ENCODE results near the gene PAK4. TPM values are rescaled to one million over a fixed set of nuclear protein-coding genes. Genes with fewer than 3 reads are reported as not detected.

The PAK4 gene
- polyA plus RNA-seq, 1 donor (not counting 4 experiments of a cell fraction or from before 2014, with no cell fraction given), result 11.2 TPM

DNA sequence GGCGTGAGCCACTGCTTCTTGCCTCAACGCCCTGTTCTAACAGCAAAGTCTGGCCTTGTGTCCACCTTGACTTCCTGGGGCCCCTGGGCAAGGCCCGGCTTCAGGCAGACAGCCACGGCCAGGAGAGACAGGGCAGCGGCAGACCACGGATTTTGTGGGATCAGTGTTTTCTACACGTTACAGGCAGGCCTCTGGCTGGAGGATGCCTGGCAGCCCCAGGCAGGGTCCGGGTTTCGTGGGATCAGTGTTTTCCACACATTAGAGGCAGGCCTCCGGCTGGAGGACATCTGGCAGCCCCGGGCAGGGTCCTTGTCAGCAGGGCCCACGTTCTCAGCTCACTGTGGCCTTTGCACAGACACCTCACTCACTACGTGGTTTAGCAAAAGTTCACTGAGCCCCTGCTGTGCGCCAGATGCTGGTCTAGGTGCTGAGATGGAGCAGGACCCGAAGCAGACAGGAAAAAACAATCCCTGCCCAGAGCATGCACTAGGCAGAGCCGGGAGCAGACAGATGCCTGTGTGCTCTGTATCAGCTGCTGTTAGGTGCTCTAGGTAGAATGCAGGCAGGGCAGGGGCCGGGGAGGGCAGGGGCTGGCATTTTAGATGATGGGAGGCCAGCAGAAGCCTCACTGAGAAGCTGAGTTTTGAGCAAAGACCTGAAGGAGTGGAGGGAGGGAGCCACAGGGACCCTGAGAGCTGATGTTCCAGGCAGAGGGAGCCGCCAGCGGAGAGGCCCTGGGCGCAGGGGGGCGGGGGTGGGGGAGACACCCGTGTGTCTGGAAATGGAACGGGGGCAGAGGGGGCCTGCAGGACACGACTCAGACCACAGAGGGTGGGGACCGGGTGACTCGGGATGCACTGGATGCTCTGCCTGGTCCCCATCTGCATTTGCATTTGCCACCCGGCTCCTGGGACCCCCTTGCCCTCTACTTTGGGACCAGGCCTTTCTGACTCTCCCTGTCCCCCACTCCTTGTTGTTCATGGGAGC is 46.2 kb downstream of the PAK4 start:
- Histone ChIP-seq H3K4me2 (ENCODE audit: control insufficient read depth, extremely low read depth, insufficient read depth, low read depth, low read length) (no peak overlapping the region), H3K9me1 (ENCODE audit: control insufficient read depth, extremely low read depth, insufficient read depth, low read length) (no peaks in the 10 kb centered on the region), H3K79me2 (ENCODE audit: control insufficient read depth, insufficient read depth, low read length) (peaks cover 2% of the 10 kb centered on the region), H3K27me3 (ENCODE audit: control insufficient read depth, extremely low read depth, insufficient read depth, low read length) (no peaks in the 10 kb centered on the region), H3K9ac (ENCODE audit: control insufficient read depth, extremely low read depth, insufficient read depth, low read length) (no peak overlapping the region), H2AFZ (ENCODE audit: control insufficient read depth, low read length) (no peak overlapping the region), H4K20me1 (ENCODE audit: control insufficient read depth, extremely low read depth, insufficient read depth, low read length) (no peaks in the 10 kb centered on the region), H3K9me3 (ENCODE audit: control insufficient read depth, low read depth, low read length) (no peaks in the 10 kb centered on the region), H3K36me3 (ENCODE audit: control insufficient read depth in 2 of 2, extremely low read depth in 1 of 2, insufficient read depth in 2 of 2, low read length in 2 of 2) (peaks cover 0 to 21% of the 10 kb centered on the region in 2 experiments), H3K27ac (ENCODE audit: control insufficient read depth, insufficient read depth, low read length) (no peak overlapping the region), H3K4me3 (ENCODE audit: control insufficient read depth in 2 of 3, extremely low read depth in 1 of 3, insufficient read depth in 2 of 3, low read depth in 1 of 3, low read length in 3 of 3) (no peak overlapping the region), H3K4me1 (ENCODE audit: control insufficient read depth, extremely low read depth, insufficient read depth, low read length) (peaks cover 12% of the 10 kb centered on the region)
- TF ChIP-seq, protein P1, sequence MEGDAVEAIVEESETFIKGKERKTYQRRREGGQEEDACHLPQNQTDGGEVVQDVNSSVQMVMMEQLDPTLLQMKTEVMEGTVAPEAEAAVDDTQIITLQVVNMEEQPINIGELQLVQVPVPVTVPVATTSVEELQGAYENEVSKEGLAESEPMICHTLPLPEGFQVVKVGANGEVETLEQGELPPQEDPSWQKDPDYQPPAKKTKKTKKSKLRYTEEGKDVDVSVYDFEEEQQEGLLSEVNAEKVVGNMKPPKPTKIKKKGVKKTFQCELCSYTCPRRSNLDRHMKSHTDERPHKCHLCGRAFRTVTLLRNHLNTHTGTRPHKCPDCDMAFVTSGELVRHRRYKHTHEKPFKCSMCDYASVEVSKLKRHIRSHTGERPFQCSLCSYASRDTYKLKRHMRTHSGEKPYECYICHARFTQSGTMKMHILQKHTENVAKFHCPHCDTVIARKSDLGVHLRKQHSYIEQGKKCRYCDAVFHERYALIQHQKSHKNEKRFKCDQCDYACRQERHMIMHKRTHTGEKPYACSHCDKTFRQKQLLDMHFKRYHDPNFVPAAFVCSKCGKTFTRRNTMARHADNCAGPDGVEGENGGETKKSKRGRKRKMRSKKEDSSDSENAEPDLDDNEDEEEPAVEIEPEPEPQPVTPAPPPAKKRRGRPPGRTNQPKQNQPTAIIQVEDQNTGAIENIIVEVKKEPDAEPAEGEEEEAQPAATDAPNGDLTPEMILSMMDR (optimal IDR thresholded peaks at IDR 0.05 in 1 of 3, IDR thresholded peaks at IDR 0.05 in 1 of 3, conservative IDR thresholded peaks at IDR 0.05 in 1 of 3; ENCODE audit: extremely low read depth in 1 of 3, insufficient read depth in 2 of 3, low read length in 3 of 3), result no peak
- no peak for TF ChIP-seq EZH2 (IDR thresholded peaks at IDR 0.05; ENCODE audit: low read length)
- no peak for DNase-seq (ENCODE audit: low read depth, low spot score)
- FAIRE-seq, result no peak
- dilution Hi-C loops (cut with MboI; ENCODE audit: extremely low pct_ligation_motif_present, low sequenced_read_pairs), result no loop called here

DNA sequence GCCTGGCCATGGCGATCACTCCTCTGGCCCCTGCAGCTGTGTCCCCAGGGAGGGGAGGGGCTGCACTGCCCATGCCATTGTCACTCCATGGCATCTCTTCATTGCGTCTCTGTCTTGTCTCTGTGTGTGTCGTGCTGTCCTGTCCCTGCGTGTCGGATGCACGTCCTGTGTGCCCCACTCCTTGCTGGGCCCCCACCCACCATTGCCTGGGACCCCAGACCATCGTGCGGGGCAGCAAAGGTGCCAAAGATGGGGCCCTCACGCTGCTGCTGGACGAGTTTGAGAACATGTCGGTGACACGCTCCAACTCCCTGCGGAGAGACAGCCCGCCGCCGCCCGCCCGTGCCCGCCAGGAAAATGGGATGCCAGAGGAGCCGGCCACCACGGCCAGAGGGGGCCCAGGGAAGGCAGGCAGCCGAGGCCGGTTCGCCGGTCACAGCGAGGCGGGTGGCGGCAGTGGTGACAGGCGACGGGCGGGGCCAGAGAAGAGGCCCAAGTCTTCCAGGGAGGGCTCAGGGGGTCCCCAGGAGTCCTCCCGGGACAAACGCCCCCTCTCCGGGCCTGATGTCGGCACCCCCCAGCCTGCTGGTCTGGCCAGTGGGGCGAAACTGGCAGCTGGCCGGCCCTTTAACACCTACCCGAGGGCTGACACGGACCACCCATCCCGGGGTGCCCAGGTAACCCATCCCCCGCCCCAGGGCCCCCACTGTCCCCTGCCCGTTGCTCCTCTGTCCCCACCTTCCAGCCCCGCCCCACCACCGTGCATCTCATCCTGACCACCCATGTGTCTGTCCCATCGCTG is 47.3 kb downstream of the PAK4 start:
- no peak overlapping the region for H2AFZ ChIP-seq (ENCODE audit: control insufficient read depth, low read length)
- peaks cover 0 to 25% of the 10 kb centered on the region in 2 experiments for H3K36me3 ChIP-seq (ENCODE audit: control insufficient read depth in 2 of 2, extremely low read depth in 1 of 2, insufficient read depth in 2 of 2, low read length in 2 of 2)

More for the DNA sequence above, 47.3 kb downstream of the PAK4 start:
- dilution Hi-C loops (cut with MboI; ENCODE audit: extremely low pct_ligation_motif_present, low sequenced_read_pairs), result no loop called here
- DNase-seq (ENCODE audit: low read depth, low spot score) (no peak), FAIRE-seq (no peak)
- Histone ChIP-seq H4K20me1 (ENCODE audit: control insufficient read depth, extremely low read depth, insufficient read depth, low read length) (no peaks in the 10 kb centered on the region), H3K27ac (ENCODE audit: control insufficient read depth, insufficient read depth, low read length) (no peak overlapping the region), H3K27me3 (ENCODE audit: control insufficient read depth, extremely low read depth, insufficient read depth, low read length) (no peaks in the 10 kb centered on the region), H3K9me3 (ENCODE audit: control insufficient read depth, low read depth, low read length) (no peaks in the 10 kb centered on the region), H3K9ac (ENCODE audit: control insufficient read depth, extremely low read depth, insufficient read depth, low read length) (no peak overlapping the region), H3K79me2 (ENCODE audit: control insufficient read depth, insufficient read depth, low read length) (no peaks in the 10 kb centered on the region), H3K9me1 (ENCODE audit: control insufficient read depth, extremely low read depth, insufficient read depth, low read length) (no peaks in the 10 kb centered on the region), H3K4me1 (ENCODE audit: control insufficient read depth, extremely low read depth, insufficient read depth, low read length) (peaks cover under 1% of the 10 kb centered on the region), H3K4me2 (ENCODE audit: control insufficient read depth, extremely low read depth, insufficient read depth, low read depth, low read length) (no peak overlapping the region), H3K4me3 (ENCODE audit: control insufficient read depth in 2 of 3, extremely low read depth in 1 of 3, insufficient read depth in 2 of 3, low read depth in 1 of 3, low read length in 3 of 3) (no peak overlapping the region)
- TF ChIP-seq, protein P1 (optimal IDR thresholded peaks at IDR 0.05 in 1 of 3, IDR thresholded peaks at IDR 0.05 in 1 of 3, conservative IDR thresholded peaks at IDR 0.05 in 1 of 3; ENCODE audit: extremely low read depth in 1 of 3, insufficient read depth in 2 of 3, low read length in 3 of 3), result no peak
- no peak for TF ChIP-seq EZH2 (IDR thresholded peaks at IDR 0.05; ENCODE audit: low read length)
